GM10266 (cell line): ENCODE measurements around the gene MB21D2.

Source experiments
- DNase-seq: peaks from one replicate; pipeline ENCODE4 v3.0.0; 2012; ENCODE audit errors: extremely low spot score
- TF ChIP-seq, protein P1 (sequence below): IDR thresholded peaks from 2 replicates; pipeline ENCODE4 v1.5.1; 2012; ENCODE audit warnings: mild to moderate bottlenecking, low read depth; ENCODE audit not compliant: control insufficient read depth, insufficient read depth; ENCODE audit errors: missing control alignments

MB21D2 gene

DNA sequence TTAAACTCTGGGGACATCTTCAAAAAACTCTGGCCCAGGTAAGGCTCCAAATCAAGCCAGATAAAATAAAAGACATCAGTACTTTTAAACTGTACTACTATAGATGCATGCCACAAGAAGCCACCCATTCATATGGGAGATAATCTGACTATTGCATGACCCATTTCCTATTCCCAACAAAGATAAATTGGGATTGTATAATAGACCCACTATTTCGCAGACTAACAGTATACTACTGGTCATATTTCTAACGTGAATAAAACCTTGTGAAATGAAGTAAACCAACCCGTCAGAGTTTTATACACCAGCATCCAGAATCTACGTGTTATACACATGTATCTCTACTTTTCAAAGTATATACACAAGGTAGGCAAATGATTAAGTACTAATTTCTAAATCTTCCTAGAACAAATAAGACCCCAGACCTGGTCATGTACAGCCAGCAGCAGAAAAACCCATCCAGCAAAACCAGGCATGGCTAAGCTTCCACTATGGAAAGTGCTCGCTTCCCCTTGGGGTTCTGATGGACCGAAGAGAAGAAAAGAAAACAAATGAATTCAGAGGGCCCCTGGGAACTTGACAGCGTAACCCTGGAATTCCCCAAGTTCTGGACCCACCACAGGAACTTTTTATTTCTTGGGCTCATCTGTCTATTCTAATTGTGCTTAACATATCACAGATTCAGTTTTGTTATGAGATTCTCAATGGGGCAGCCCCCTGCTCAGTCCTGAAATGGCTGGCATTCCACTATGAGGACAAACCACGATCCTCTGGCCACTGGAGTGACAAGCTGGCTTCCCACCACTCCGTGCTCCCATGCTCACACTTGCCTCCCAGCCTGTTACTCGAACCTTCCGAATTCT lies 69.1 kb downstream of the MB21D2 start:
- peak; percentile 51 for DNase-seq
- TF ChIP-seq, protein P1, sequence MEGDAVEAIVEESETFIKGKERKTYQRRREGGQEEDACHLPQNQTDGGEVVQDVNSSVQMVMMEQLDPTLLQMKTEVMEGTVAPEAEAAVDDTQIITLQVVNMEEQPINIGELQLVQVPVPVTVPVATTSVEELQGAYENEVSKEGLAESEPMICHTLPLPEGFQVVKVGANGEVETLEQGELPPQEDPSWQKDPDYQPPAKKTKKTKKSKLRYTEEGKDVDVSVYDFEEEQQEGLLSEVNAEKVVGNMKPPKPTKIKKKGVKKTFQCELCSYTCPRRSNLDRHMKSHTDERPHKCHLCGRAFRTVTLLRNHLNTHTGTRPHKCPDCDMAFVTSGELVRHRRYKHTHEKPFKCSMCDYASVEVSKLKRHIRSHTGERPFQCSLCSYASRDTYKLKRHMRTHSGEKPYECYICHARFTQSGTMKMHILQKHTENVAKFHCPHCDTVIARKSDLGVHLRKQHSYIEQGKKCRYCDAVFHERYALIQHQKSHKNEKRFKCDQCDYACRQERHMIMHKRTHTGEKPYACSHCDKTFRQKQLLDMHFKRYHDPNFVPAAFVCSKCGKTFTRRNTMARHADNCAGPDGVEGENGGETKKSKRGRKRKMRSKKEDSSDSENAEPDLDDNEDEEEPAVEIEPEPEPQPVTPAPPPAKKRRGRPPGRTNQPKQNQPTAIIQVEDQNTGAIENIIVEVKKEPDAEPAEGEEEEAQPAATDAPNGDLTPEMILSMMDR: no peak

DNA sequence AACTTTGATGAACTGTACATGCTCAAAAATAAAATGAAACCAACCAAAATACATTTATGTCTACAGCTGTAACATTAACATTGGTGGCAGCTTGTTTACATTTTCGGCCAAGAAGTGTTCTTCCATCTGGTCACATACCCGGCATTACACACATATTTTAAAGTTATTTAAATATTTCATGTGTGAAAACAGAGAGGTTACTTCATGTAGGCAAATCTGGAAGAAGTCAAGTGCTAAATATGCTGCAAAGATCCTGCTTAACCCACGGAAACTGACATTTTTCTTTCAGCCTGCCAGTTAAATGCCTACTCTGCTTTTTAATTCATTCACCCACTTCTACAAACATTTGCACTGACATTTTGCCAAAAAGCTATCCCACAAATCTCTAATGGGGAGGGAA lies 69.7 kb downstream of the MB21D2 start:
- no peak for DNase-seq
- TF ChIP-seq, protein P1: no peak

DNA sequence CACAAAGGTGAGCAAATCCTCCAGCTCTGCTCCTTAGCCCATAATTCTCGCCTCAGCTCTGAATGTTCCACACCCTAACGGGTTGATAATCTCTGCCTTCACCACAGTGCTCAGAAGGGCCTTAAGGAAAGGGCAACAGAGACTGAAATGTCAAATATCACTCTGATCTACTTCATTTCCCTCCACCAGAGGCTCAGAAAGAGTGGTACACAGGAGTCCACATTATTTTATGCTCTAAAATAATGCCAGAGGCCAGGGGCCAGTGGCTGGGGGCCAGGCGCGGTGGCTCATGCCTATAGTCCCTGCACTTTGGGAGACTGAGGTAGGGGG lies 72.2 kb downstream of the MB21D2 start:
- TF ChIP-seq, protein P1: no peak
- no peak for DNase-seq

DNA sequence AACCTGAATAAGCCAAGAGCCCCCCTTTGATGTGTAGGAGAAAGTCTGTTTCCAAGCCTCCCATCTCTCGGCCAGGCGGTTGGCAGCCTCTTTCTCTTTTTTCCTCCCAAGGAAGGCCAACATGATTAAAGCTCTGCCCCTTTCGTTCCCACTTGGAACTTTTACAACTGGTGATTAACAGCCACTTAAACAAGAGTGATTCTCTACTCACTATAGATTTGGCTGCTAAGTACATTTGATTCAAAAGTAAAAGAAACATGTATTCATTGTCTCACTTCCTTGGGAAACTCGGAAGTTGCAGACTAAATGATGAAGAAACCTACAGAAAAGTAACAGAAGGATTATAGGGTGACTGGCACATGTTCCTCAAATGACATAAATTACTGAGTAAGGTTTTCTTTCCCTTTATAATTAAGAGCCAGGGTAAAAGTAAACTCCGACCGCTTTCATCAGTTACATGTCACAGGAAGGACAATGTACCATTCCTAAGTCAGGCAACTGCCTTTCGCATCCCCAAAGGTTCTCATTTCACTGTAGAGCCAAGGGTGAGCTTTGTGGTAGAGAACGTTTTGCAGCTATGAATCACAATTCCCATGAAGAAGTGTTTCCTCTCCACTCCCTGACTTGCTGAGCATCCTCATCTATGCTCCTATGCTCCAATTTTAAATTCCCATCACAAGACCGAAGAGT lies 72.7 kb downstream of the MB21D2 start:
- TF ChIP-seq, protein P1: no peak

DNA sequence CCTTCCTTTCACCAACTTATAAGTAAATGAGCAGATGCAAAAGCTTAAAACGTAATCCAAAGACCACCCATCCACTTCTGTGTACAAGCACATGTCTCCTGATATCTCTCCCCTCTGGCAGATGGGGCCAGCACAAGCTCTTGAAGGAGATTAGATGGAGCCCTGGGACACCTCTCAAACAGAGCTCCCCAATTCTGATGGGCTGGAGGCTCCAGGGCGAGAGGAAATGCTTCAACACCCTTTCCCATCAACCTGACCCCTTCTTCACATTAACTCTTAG lies 73.2 kb downstream of the MB21D2 start:
- TF ChIP-seq, protein P1: no peak
- no peak for DNase-seq

More for the DNA sequence above, 72.7 kb downstream of the MB21D2 start:
- DNase-seq: no peak

DNA sequence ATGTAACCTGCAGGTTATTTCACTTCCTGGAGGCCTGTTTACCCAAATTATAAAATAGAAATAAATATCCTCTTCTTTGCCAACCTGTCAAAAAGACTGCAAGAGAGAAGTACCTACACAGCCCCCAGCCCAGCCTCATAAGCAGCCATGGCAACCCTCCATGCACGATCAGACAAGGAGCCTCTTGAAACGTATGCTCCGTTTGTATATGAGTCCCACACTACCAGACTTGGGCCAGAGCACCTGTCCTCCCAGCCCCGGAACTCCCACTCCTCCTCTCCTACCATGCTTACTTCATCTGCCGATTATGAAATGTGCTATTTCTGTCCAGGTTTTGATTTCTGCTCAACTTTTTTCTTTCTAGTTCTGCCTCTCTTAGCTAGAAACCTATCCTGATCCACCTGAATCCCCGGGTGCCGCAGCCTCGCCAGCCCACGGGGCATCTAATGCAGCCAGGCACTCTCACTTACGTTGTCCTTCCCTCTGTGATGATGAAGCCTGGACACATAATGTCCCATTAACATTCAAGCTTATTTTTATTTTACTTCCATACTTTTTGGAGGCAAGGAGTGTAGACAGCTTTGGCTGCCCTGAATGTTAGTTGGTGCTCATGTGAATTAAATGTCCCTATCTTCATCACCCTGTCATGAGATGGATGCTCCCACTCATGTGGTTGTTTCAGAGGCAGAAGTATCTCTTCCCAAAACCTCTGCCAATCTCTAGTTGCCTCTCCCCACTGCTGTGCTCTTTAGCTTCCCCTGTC lies 73.8 kb downstream of the MB21D2 start:
- peak; percentile 60 for DNase-seq
- TF ChIP-seq, protein P1: no peak

DNA sequence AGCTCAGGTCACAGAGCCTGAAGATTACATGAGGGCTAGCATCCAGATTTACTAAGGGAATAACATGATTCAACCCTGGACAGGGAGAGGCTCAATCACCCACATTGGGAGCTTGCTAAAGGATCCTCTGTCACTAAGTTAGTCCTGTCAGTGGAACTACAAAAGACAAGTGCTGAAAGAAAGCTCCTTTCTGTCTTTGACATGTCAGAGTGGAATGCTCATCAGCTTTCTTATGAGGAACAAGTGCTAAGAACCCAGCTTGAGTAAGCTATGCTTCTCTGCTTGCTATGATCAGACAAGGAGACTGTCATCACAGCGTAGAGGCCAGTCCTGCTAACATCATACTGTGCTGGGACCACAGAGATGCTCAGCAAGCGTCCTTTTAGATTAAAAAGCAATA lies 74.5 kb downstream of the MB21D2 start:
- TF ChIP-seq, protein P1: no peak
- no peak for DNase-seq
